ENCODE data around the gene TMX3. TPM values are rescaled to one million over a fixed set of nuclear protein-coding genes. Genes with fewer than 3 reads are reported as not detected.

The TMX3 gene
- total RNA-seq, 4 donors from 2014 or later, result 38.4 to 72.2 (median 48.8) TPM

DNA sequence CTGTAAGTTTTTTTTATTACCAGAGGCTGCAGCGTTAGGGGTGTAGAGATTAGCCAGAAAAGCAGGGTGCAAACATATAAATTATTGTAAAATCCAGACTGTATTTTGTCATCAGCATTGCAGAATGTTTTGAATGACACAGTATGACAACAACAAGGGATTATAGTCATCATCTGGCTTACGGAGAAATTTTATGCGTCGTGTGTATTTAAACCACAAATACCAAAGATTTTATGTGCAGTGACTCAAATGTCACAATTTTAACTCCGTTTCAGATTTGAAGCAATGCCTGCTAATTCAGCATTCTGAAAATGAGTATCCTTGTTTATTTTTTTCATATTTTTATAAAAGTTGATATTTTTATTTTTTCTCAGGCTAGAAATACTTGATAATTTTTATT, 19.4 kb upstream of the TMX3 start:
- Histone ChIP-seq H3K36me3 (no peaks in the 10 kb centered on the region), H3K27me3 (no peaks in the 10 kb centered on the region), H3K9me3 (no peaks in the 10 kb centered on the region), H3K27ac (no peak overlapping the region), H3K4me1 (no peaks in the 10 kb centered on the region), H3K4me3 (replicated peaks in 1 of 3) (no peak overlapping the region)
- TF ChIP-seq POLR2A (IDR thresholded peaks at IDR 0.05), result no peak
- TF ChIP-seq, protein P1, sequence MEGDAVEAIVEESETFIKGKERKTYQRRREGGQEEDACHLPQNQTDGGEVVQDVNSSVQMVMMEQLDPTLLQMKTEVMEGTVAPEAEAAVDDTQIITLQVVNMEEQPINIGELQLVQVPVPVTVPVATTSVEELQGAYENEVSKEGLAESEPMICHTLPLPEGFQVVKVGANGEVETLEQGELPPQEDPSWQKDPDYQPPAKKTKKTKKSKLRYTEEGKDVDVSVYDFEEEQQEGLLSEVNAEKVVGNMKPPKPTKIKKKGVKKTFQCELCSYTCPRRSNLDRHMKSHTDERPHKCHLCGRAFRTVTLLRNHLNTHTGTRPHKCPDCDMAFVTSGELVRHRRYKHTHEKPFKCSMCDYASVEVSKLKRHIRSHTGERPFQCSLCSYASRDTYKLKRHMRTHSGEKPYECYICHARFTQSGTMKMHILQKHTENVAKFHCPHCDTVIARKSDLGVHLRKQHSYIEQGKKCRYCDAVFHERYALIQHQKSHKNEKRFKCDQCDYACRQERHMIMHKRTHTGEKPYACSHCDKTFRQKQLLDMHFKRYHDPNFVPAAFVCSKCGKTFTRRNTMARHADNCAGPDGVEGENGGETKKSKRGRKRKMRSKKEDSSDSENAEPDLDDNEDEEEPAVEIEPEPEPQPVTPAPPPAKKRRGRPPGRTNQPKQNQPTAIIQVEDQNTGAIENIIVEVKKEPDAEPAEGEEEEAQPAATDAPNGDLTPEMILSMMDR (IDR thresholded peaks at IDR 0.05), result no peak
- 72 to 81% methylated on average over 5 of the region's 5 CpGs for whole genome bisulfite sequencing, 2 donors
- intact Hi-C loops (cut with DNase I), result no loop called here
- no peak for DNase-seq

DNA sequence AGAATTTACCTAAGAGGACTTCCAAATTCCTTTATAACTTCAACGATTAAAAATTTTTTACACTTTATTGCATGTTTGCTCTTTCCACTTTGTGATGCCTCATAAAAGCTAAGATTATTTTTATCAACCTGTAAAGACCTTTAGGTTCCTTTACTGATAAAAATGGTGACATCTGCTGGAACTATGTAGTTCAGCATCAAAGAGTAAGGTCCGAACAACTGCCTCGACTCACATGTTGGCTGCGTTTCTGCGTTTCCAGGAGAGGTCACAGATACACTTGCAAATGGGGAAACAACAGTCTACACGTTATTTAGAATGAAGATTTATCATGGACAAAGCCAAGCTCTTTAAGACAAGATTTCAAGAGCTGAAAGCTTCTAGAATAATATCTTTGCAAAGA, 18.8 kb upstream of the TMX3 start:
- no peaks in the 10 kb centered on the region for H3K4me1 ChIP-seq
- H3K9me3 ChIP-seq, result no peaks in the 10 kb centered on the region
- WGBS, 2 donors, result 43 to 49% methylated on average over 6 of the region's 6 CpGs
- intact Hi-C loops (cut with DNase I), result no loop called here
- TF ChIP-seq POLR2A (IDR thresholded peaks at IDR 0.05), result no peak
- TF ChIP-seq, protein P1 (IDR thresholded peaks at IDR 0.05), result no peak
- no peaks in the 10 kb centered on the region for H3K36me3 ChIP-seq
- H3K4me3 ChIP-seq (replicated peaks in 1 of 3), result no peak overlapping the region
- DNase-seq, result no peak
- no peaks in the 10 kb centered on the region for H3K27me3 ChIP-seq
- H3K27ac ChIP-seq, result no peak overlapping the region

DNA sequence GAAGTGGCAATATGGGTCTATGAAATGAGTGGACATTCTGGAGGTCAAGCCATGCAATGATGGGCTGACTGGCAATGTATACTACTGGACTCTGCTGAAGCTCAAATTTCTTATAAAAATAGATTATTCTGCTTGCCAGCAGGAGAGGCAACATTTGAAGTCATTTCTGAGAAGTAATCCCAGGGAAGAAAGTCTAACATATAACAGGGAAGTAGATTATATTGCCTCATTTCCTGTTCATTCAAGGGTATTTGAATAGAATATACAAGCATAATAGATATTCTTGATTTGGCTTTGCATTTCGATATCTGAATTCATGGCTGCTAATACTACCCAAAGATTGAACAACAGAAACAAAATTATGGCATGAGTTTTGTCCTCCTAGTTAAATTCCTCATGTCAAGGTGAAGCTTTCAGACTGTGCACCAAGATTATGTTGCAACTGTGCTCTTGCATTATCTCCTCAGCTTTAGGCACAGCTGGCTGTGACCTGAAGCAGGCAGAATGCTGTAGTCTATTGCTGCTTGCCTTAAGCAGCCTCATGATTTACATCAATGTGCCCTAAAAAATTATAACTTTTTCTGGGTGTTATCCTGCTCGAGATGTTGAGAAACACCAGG, 13.3 kb upstream of the TMX3 start:
- Histone ChIP-seq H3K4me1 (no peaks in the 10 kb centered on the region), H3K4me3 (replicated peaks in 1 of 3) (no peak overlapping the region), H3K27ac (no peak overlapping the region), H3K36me3 (no peaks in the 10 kb centered on the region), H3K9me3 (no peaks in the 10 kb centered on the region), H3K27me3 (no peaks in the 10 kb centered on the region)
- no peak for TF ChIP-seq POLR2A (IDR thresholded peaks at IDR 0.05)
- TF ChIP-seq, protein P1 (IDR thresholded peaks at IDR 0.05), result no peak
- DNase-seq, result no peak
- intact Hi-C loops (cut with DNase I), result no loop called here
- 83 to 84% methylated on average over 2 of the region's 2 CpGs for WGBS, 2 donors

DNA sequence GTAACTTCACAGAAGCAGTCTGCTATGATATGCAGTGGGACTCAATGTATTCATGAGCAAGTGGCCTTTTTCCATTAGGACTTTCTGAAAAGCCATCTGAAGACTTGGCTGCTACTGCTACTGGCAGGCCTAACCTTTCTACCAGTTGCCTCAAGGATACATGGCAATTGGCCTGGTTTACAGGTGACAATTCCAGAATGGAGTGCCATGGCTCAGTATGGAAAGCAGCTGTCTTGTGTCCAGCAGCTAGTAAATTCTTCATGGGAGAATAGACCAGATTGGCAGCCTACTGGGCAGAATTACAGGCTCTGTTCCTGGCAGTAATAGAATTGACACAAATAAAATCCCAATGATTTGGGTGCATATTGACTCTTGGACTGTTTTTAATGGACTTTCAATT, 12.6 kb upstream of the TMX3 start:
- TF ChIP-seq, protein P1 (IDR thresholded peaks at IDR 0.05), result no peak
- TF ChIP-seq POLR2A (IDR thresholded peaks at IDR 0.05), result no peak
- H3K27me3 ChIP-seq, result no peaks in the 10 kb centered on the region
- no peak for DNase-seq
- H3K4me3 ChIP-seq (replicated peaks in 1 of 3), result no peak overlapping the region
- H3K36me3 ChIP-seq, result no peaks in the 10 kb centered on the region
- intact Hi-C loops (cut with DNase I), result no loop called here
- H3K27ac ChIP-seq, result no peak overlapping the region
- no peaks in the 10 kb centered on the region for H3K9me3 ChIP-seq
- H3K4me1 ChIP-seq, result no peaks in the 10 kb centered on the region

DNA sequence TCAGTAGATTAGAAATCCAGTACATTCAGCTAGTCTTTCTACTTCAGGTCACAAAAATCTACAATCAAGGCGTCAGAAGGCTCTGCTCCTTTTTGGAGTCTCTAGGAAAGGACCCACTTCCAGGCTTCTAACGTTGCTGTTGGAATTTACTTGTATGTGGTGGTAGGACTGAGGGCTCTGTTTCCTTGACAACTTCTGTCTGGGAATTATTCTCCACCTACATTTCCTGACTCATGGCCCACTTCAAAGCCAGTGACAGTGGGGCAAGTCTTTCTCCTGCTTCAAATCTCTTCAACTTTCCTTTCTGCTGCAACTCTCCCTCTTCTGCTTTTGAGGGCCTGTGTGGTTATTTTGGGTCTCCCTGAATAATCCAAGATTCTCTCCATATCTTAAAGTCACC, 10.4 kb upstream of the TMX3 start:
- no peak for DNase-seq
- Histone ChIP-seq H3K27me3 (no peaks in the 10 kb centered on the region), H3K9me3 (no peaks in the 10 kb centered on the region), H3K4me1 (no peaks in the 10 kb centered on the region), H3K4me3 (replicated peaks in 1 of 3) (no peak overlapping the region), H3K36me3 (no peaks in the 10 kb centered on the region), H3K27ac (no peak overlapping the region)
- intact Hi-C loops (cut with DNase I), result no loop called here
- WGBS, 2 donors, result 53 to 56% methylated on average over 2 of the region's 2 CpGs
- TF ChIP-seq POLR2A (IDR thresholded peaks at IDR 0.05), result no peak
- TF ChIP-seq, protein P1 (IDR thresholded peaks at IDR 0.05), result no peak

All from thyroid gland (tissue), 4 donors.